Activated CD4-positive, CD25-positive, alpha-beta regulatory T cell treated with anti-CD3 and anti-CD28 coated beads, Interleukin-2, amount 50 U/mL, for 72 hours (primary cell): ENCODE measurements around the gene SERPINE1.
"Not testable (repeated sequence)": the region's sequence is repeated elsewhere in the genome, so short reads cannot be mapped to it uniquely, and the experiment has no call there.

Experiments used
- DNase-seq: peaks from one replicate; pipeline ENCODE4 v3.0.0; 2021

Gene SERPINE1

GRCh38 chr7:101102026-101102425 is 24.9 kb upstream of the SERPINE1 start:
- DNase-seq: no peak

- not testable (repeated sequence) for DNase-seq
Measured at GRCh38 chr7:101103701-101104100, 23.2 kb upstream of the SERPINE1 start.

GRCh38 chr7:101104193-101104713 is 22.7 kb upstream of the SERPINE1 start:
- DNase-seq: no peak

GRCh38 chr7:101104799-101105198 is 22.1 kb upstream of the SERPINE1 start:
- no peak for DNase-seq

GRCh38 chr7:101105248-101105647 is 21.7 kb upstream of the SERPINE1 start:
- DNase-seq: not testable (repeated sequence)

- DNase-seq: no peak
Measured at GRCh38 chr7:101106386-101106785, 20.5 kb upstream of the SERPINE1 start.

- no peak for DNase-seq
Measured at GRCh38 chr7:101108330-101108857, 18.5 kb upstream of the SERPINE1 start.

- no peak for DNase-seq
Measured at GRCh38 chr7:101108961-101109360, 17.9 kb upstream of the SERPINE1 start.

GRCh38 chr7:101109368-101109767 is 17.5 kb upstream of the SERPINE1 start:
- DNase-seq: no peak

GRCh38 chr7:101111261-101111660 is 15.6 kb upstream of the SERPINE1 start:
- DNase-seq: no peak

GRCh38 chr7:101112233-101112632 is 14.7 kb upstream of the SERPINE1 start:
- DNase-seq: no peak

- DNase-seq: not testable (repeated sequence)
Measured at GRCh38 chr7:101113140-101113539, 13.8 kb upstream of the SERPINE1 start.

- no peak for DNase-seq
Measured at GRCh38 chr7:101113836-101114235, 13.1 kb upstream of the SERPINE1 start.

- no peak for DNase-seq
Measured at GRCh38 chr7:101114492-101114891, 12.4 kb upstream of the SERPINE1 start.

GRCh38 chr7:101115215-101115614 is 11.7 kb upstream of the SERPINE1 start:
- no peak for DNase-seq

- no peak for DNase-seq
Measured at GRCh38 chr7:101116898-101117297, 10.0 kb upstream of the SERPINE1 start.

GRCh38 chr7:101118856-101119255 is 8.0 kb upstream of the SERPINE1 start:
- no peak for DNase-seq

- DNase-seq: no peak
Measured at GRCh38 chr7:101119876-101120275, 7.0 kb upstream of the SERPINE1 start.

- DNase-seq: no peak
Measured at GRCh38 chr7:101120315-101120714, 6.6 kb upstream of the SERPINE1 start.

GRCh38 chr7:101121631-101121990 is 5.3 kb upstream of the SERPINE1 start:
- not testable (repeated sequence) for DNase-seq

GRCh38 chr7:101121991-101122932 is 4.6 kb upstream of the SERPINE1 start:
- no peak for DNase-seq

GRCh38 chr7:101122933-101123702 is 3.8 kb upstream of the SERPINE1 start:
- DNase-seq: no peak

GRCh38 chr7:101123703-101124068 is 3.2 kb upstream of the SERPINE1 start:
- DNase-seq: no peak
